ENCODE measurements around the gene RYR3. TPM values are rescaled to one million over a fixed set of nuclear protein-coding genes. Genes with fewer than 3 reads are reported as not detected.

RYR3 gene
- total RNA-seq, 4 donors from 2014 or later: 1.5 to 7.3 (median 1.9) TPM

GRCh38 chr15:33754242-33754641 is 443.5 kb downstream of the RYR3 start:
- no peak for TF ChIP-seq CTCF (IDR thresholded peaks at IDR 0.05; ENCODE audit: low read depth)

GRCh38 chr15:33756961-33757360 is 446.2 kb downstream of the RYR3 start:
- TF ChIP-seq CTCF (IDR thresholded peaks at IDR 0.05; ENCODE audit: low read depth): no peak

- TF ChIP-seq CTCF (IDR thresholded peaks at IDR 0.05; ENCODE audit: low read depth): no peak
Observed at GRCh38 chr15:33757516-33758232, 446.9 kb downstream of the RYR3 start.

GRCh38 chr15:33766389-33766788 is 455.6 kb downstream of the RYR3 start:
- no peak for TF ChIP-seq CTCF (IDR thresholded peaks at IDR 0.05; ENCODE audit: low read depth)

GRCh38 chr15:33768670-33769190 is 458.0 kb downstream of the RYR3 start:
- no peak for TF ChIP-seq CTCF (IDR thresholded peaks at IDR 0.05; ENCODE audit: low read depth)

- no peak for TF ChIP-seq CTCF (IDR thresholded peaks at IDR 0.05; ENCODE audit: low read depth)
Observed at GRCh38 chr15:33773969-33774368, 463.2 kb downstream of the RYR3 start.

- no peak for TF ChIP-seq CTCF (IDR thresholded peaks at IDR 0.05; ENCODE audit: low read depth)
Observed at GRCh38 chr15:33778852-33779251, 468.1 kb downstream of the RYR3 start.
